ENCODE data around the gene SPDEF. TPM values are rescaled to one million over a fixed set of nuclear protein-coding genes. Genes with fewer than 3 reads are reported as not detected.

The SPDEF gene
- polyA plus RNA-seq, 2 of the 4 experiments (the other 2 are of a cell fraction) = 4.3 to 5.4 TPM

GRCh38 chr6:34598712-34599111 lies 42.6 kb upstream of the SPDEF start:
- no peaks in the 10 kb centered on the region for H3K9me3 ChIP-seq
- WGBS (ENCODE audit: missing lambda C conversion rate) = 52% methylated on average over 3 of the region's 3 CpGs
- DNase-seq (ENCODE audit: low read depth in 1 of 2, low spot score in 1 of 2) = no peak
- H3K4me2 ChIP-seq = peak overlapping the region; percentile 44
- TF ChIP-seq ATOH8 (CRISPR knock-in tag; IDR thresholded peaks at IDR 0.05; ENCODE audit: low read depth) (no peak), EHMT2 (IDR thresholded peaks at IDR 0.05; ENCODE audit: low read depth) (no peak), HOXB5 (CRISPR knock-in tag; IDR thresholded peaks at IDR 0.05) (no peak), RCOR1 (IDR thresholded peaks at IDR 0.05; ENCODE audit: low read depth, low read length) (no peak), GATA3 (IDR thresholded peaks at IDR 0.05; ENCODE audit: borderline replicate concordance) (no peak), ZC3H11A (IDR thresholded peaks at IDR 0.05) (no peak), FOSB (CRISPR knock-in tag; IDR thresholded peaks at IDR 0.05) (no peak), POLR2AphosphoS2 (conservative IDR thresholded peaks at IDR 0.05; ENCODE audit: low read length) (no peak), ZNF302 (CRISPR knock-in tag; IDR thresholded peaks at IDR 0.05) (no peak), BHLHE40 (IDR thresholded peaks at IDR 0.05; ENCODE audit: low read depth, low read length) (no peak), ESRRA (IDR thresholded peaks at IDR 0.05; ENCODE audit: borderline replicate concordance, low read length) (no peak), EHF (CRISPR knock-in tag; IDR thresholded peaks at IDR 0.05) (no peak), TFCP2L1 (CRISPR knock-in tag; IDR thresholded peaks at IDR 0.05) (no peak), HOXB13 (CRISPR knock-in tag; IDR thresholded peaks at IDR 0.05; ENCODE audit: low read depth) (no peak), E2F6 (IDR thresholded peaks at IDR 0.05; ENCODE audit: borderline replicate concordance, low read depth) (no peak), NPAS2 (CRISPR knock-in tag; IDR thresholded peaks at IDR 0.05; ENCODE audit: borderline replicate concordance) (no peak), RAD21 (conservative IDR thresholded peaks at IDR 0.05 in 1 of 2, IDR thresholded peaks at IDR 0.05 in 1 of 2) (no peak), RARB (CRISPR knock-in tag; IDR thresholded peaks at IDR 0.05) (no peak), KDM1A (IDR thresholded peaks at IDR 0.05; ENCODE audit: low read depth) (no peak)
- ChIA-PET POLR2A (no interaction called here), CTCF (interaction anchor here (4.7 kb wide), 1 partner anchor 10 kb away, joined by 30 read pairs; no protein-coding TSS in a partner anchor)
- FAIRE-seq = no peak
- H3K4me1 ChIP-seq = peaks cover 55% of the 10 kb centered on the region
- H3K4me3 ChIP-seq = no peak overlapping the region
- no peak for ATAC-seq
- H3K27ac ChIP-seq = peak overlapping the region; percentile 8 to 39; a peak in 2 of 6 replicates

GRCh38 chr6:34597605-34598353 lies 41.6 kb upstream of the SPDEF start:
- ChIA-PET CTCF (interaction anchor here (0.8 to 4.7 kb wide), 5 partner anchors 11 to 434 kb away, joined by 3 to 30 read pairs (median 4); no protein-coding TSS in a partner anchor), POLR2A (no interaction called here)
- Histone ChIP-seq H3K4me3 (no peak overlapping the region), H3K27ac (peak overlapping the region in 1 of 2 experiments; percentile 23; a peak in 1 of 6 replicates), H3K4me2 (peak overlapping the region; percentile 44; the same call in 1 of the 3 replicates), H3K4me1 (peaks cover 46% of the 10 kb centered on the region), H3K9me3 (no peaks in the 10 kb centered on the region)
- FAIRE-seq (no peak), DNase-seq (ENCODE audit: low read depth in 1 of 2, low spot score in 1 of 2) (no peak), ATAC-seq (no peak)
- TF ChIP-seq BHLHE40 (IDR thresholded peaks at IDR 0.05; ENCODE audit: low read depth, low read length) = no peak
- TF ChIP-seq PHF8 (IDR thresholded peaks at IDR 0.05; ENCODE audit: borderline replicate concordance, low read depth) = no peak
- no peak for TF ChIP-seq KDM1A (IDR thresholded peaks at IDR 0.05; ENCODE audit: low read depth)
- no peak for TF ChIP-seq SREBF2 (IDR thresholded peaks at IDR 0.05)
- no peak for TF ChIP-seq NR3C1 (IDR thresholded peaks at IDR 0.05)
- 85% methylated on average over 3 of the region's 3 CpGs for WGBS (ENCODE audit: missing lambda C conversion rate)

- ATAC-seq = no peak
- Histone ChIP-seq H3K9me3 (no peaks in the 10 kb centered on the region), H3K4me2 (no peak overlapping the region), H3K4me1 (peaks cover 36% of the 10 kb centered on the region), H3K4me3 (no peak overlapping the region), H3K27ac (no peak overlapping the region; a peak in 1 of 6 replicates)
- no peak for DNase-seq (ENCODE audit: low read depth in 1 of 2, low spot score in 1 of 2)
- WGBS (ENCODE audit: missing lambda C conversion rate) = 93% methylated on average over 1 of the region's 1 CpG
- no peak for TF ChIP-seq KDM5A (IDR thresholded peaks at IDR 0.05)
- TF ChIP-seq RARB (CRISPR knock-in tag; IDR thresholded peaks at IDR 0.05) = no peak
- TF ChIP-seq RFX5 (IDR thresholded peaks at IDR 0.05) = no peak
- TF ChIP-seq ZSCAN20 (CRISPR knock-in tag; IDR thresholded peaks at IDR 0.05) = no peak
- FAIRE-seq = no peak
- POLR2A ChIA-PET = no interaction called here
- CTCF ChIA-PET = interaction anchor here (0.5 to 4.7 kb wide), 7 partner anchors 12 to 555 kb away, joined by 3 to 30 read pairs (median 4); no protein-coding TSS in a partner anchor
Measured at GRCh38 chr6:34596798-34597197, 40.7 kb upstream of the SPDEF start.

Data from A549 (cell line).